Heart left ventricle (tissue), 13 donors: Measurements from ENCODE around the gene FAF1.

Experiments used
- POLR2A ChIP-seq, 2 donors: fragments of 450-650 bp; IDR thresholded peaks; one replicate each; pipeline ENCODE4 v1.6.1; 2017; ENCODE audit warnings: antibody characterized with exemption in 2 of 2, mild to moderate bottlenecking in 2 of 2, moderate library complexity in 2 of 2
- TF ChIP-seq, protein P1 (sequence below), 12 donors: fragments of 200-600 bp; sonication (generic) in 4 of 12; IDR thresholded peaks; one replicate each; pipeline versions ENCODE4 v1.5.0 to v1.8.0; 2018 to 2022; ENCODE audit warnings: antibody characterized with exemption in 12 of 12, mild to moderate bottlenecking in 5 of 12
- donor health status: ischemic (EF 13 %, LVEDD 7.1; RV severe dilation, severe dysfunction).
- donor health status: DM: no; HTN: yes; CAD: no.
- donor health status: DM: no; HTN: no; CAD: no.
- donor health status: ischemic (EF 25% LVEDD 6.9; RV normal size, moderate dysfunction).
- donor health status: ischemic (EF 25% LVEDD 5.7; RV mildly dilated, moderate dysfunction).
- donor health status: ischemic (EF 35%, LVEDD 5.7; RV mildly dilated, moderate dysfunction).
- donor health status: nonischemic (EF 11% LVEDD 7.7; RV severe dilation, severe dysfunction).
- donor health status: DM: yes; HTN: yes; CAD: no.
- donor health status: PGD.
- donor health status: ischemic (EF 29% LVEDD 5.4; RV normal size, mild dysfunction).
- donor health status: nonischemic (EF 23%, LVEDD 6.1; RV moderate dilation, normal function).

DNA sequence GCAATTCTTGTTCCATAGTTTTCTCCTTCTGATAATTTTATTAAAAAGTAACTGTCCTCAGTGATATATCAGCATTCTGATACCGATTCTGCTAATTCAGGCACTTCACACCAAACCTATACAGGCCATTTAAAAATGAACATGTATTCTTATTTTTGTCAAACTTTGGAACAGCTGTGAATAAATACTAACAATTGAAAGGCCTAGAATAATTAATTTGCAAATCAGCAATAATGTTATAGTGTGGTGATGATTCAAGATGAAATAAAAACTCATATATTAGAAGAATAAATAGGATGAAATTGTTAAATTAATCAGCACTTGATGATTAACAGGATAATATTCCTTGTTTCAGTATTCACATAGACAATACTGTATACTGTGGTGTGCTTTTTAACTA, 19.9 kb upstream of the FAF1 start:
- TF ChIP-seq, protein P1, sequence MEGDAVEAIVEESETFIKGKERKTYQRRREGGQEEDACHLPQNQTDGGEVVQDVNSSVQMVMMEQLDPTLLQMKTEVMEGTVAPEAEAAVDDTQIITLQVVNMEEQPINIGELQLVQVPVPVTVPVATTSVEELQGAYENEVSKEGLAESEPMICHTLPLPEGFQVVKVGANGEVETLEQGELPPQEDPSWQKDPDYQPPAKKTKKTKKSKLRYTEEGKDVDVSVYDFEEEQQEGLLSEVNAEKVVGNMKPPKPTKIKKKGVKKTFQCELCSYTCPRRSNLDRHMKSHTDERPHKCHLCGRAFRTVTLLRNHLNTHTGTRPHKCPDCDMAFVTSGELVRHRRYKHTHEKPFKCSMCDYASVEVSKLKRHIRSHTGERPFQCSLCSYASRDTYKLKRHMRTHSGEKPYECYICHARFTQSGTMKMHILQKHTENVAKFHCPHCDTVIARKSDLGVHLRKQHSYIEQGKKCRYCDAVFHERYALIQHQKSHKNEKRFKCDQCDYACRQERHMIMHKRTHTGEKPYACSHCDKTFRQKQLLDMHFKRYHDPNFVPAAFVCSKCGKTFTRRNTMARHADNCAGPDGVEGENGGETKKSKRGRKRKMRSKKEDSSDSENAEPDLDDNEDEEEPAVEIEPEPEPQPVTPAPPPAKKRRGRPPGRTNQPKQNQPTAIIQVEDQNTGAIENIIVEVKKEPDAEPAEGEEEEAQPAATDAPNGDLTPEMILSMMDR (IDR thresholded peaks at IDR 0.05), result no peak
- no peak for TF ChIP-seq POLR2A (IDR thresholded peaks at IDR 0.05)
